HG03060 (cell line): Measurements from ENCODE around the gene FMN1.
"Not testable (repeated sequence)": the region's sequence is repeated elsewhere in the genome, so short reads cannot be mapped to it uniquely, and the experiment has no call there.

Experiments
- ATAC-seq: cut with Tn5 transposase; IDR thresholded peaks from one replicate; pipeline ENCODE4 v1.9.1; 2021; ENCODE audit warnings: low read depth, moderate number of reproducible peaks; ENCODE audit not compliant: unreplicated experiment

The FMN1 gene

DNA sequence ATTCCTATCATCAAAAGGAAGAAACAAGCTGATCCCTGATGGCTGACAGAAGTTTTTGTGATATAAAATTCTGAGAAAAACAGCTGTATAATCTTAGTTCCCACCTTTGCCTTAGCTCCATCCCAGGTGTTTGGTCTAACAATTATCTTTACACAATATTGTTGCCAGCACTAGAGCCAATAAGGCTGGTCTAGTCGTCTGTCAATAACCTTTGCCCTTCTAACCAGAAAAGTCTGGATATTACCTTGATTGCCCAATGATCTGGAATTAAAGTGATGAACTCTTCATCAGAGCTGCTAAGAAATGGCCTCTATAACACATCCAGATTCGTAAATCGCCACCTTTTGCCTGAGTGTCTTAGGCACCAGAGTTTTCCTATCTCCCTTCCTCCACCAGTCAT, 98.4 kb downstream of the FMN1 start:
- no peak for ATAC-seq

DNA sequence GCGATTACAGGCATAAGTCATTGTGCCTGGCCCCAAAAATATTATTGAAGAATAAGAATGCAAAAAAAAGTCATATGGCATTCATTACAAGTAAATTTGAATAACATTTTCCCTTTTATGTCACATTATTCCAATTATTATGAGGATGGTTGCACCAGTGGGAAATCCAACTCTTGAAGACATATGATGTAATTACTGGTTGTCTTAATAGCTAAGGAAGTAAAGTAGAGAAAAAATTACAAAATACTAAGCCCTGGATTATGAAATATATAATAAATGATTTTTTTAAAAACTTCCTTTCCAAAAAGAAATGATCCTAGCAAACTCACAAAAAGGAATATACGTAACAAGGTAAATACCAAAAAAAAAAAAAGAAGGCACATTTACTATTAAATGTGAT, 98.9 kb downstream of the FMN1 start:
- ATAC-seq = no peak

GRCh38 chr15:33094336-33094735, 100.2 kb downstream of the FMN1 start:
- no peak for ATAC-seq

DNA sequence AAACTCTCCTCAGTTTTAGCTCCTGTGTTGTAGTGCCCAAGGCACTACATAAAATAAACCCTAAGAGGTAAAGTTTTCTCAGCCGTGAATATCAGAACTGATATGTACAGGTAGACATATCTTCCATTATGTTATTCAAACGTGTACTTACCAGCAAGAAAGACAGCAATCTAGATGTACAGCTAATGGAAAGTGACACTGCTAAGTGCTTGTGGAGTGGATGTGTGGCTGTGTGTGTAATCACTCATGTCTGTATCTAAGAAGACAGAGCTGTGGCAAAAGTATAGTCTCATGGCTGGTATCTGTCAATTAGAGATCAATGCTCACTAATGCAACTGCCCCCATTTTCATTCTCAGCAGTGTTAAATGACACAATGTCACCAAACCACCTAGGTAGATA, 101.3 kb downstream of the FMN1 start:
- ATAC-seq = no peak

DNA sequence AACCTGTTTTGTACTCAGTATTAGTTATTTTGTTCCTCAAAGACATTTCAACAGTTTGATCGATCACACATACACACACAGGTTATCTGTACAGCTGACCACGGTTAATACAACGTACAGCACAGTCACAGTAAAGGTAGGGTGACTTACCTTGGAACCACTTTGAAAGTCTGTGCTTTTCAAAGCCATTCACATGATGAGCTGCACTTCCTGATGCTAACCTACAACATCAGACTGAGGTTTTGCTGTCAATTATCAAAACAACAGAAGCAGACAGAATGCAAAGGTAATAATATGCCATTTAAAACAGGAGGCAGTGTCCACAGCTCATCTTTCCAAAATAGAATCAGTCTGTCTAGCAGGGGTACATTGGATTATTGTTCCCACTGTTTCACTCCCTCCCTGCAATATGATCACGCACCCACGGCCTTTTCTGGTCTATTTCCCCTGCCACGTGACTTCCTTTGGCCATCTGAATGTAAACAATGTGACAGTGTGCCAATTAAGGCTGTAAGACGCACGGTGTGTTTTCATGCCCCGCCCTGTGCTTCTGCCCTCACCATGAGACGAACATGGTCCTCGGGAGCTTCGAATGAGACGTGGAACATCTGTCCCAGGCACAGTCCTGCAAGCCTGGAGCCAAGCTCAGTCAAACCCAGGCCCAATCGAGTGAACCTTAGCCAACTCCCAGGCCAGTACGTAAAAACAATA, 102.4 kb downstream of the FMN1 start:
- no peak for ATAC-seq

GRCh38 chr15:33089878-33090757, 104.4 kb downstream of the FMN1 start:
- ATAC-seq = no peak

- no peak for ATAC-seq
Measured at GRCh38 chr15:33089165-33089877, 105.2 kb downstream of the FMN1 start.

- ATAC-seq = no peak
Measured at GRCh38 chr15:33086500-33087121, 107.9 kb downstream of the FMN1 start.

DNA sequence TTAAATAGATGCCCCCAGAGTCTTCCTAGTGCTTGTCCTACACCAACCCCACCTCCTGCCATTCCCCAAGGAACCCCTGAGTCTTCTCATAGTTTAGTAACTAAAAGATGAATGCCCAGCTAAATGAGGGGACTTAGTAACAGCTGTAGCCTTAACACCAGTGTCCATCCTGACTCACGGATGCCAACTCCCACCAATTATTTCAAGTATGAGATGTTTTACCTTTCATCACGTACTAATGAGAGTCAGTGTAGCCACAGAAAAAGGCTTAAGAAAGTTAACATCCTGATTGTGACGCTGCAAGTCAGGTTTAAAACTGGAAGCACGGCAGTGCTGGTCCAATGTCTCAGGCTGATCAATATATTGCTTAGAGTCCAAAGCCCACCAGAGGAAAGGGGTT, 109.9 kb downstream of the FMN1 start:
- no peak for ATAC-seq

- no peak for ATAC-seq
Measured at GRCh38 chr15:33083232-33084081, 111.1 kb downstream of the FMN1 start.

DNA sequence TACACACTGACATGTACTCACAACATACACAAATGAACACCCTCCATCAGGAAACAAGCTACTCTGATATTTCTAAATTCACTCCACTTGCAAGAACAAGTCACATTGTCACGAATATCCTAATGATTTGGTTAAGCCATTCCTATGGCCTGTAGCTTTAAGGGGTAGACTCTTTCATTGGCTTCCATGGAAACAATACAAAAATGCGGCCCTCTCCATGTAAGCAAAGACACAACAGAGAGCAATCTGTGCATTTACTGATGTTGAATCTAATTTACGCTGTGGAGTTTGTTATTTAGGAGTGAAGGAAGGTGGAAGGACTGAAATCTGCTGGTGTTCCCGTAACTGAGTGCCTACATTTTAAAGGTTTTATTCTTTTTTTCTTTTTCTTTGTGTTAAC, 114.5 kb downstream of the FMN1 start:
- ATAC-seq = no peak

GRCh38 chr15:33078607-33079006, 115.9 kb downstream of the FMN1 start:
- ATAC-seq = no peak

DNA sequence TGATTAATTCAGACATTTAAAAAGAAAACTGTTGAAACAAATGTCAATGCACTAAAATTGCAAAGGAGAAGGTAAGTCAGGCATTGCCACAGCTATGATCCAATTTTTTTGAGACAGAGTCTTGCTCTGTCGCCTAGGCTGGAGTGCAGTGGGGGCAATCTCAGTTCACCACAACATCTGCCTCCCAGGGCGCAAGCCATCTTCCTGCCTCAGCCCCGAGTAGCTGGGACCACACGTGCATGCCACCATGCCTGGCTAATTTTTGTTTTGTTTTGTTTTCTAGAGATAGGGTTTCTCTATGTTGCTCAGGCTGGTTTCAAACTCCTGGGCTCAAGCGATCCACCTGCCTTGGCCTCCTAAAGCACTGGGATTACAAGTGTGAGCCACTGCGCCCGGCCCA, 117.6 kb downstream of the FMN1 start:
- no peak for ATAC-seq

DNA sequence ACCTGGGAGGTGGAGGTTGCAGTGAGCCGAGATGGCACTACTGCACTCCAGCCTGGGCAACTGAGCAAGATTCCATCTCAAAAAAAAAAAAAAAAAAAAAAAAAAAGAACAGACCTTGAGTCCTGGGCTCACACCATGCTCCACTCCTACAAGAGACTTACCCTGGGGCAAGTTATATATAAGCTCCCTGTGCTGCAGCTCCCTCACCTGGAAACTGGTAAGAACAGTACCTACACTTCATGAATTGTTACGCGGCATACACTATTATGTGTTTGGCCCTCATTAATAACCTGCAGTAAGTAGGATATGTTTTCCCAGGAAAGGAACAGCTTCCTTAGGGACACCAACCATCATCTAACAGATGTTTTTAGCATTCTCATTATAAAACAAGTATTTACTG, 119.6 kb downstream of the FMN1 start:
- no peak for ATAC-seq

DNA sequence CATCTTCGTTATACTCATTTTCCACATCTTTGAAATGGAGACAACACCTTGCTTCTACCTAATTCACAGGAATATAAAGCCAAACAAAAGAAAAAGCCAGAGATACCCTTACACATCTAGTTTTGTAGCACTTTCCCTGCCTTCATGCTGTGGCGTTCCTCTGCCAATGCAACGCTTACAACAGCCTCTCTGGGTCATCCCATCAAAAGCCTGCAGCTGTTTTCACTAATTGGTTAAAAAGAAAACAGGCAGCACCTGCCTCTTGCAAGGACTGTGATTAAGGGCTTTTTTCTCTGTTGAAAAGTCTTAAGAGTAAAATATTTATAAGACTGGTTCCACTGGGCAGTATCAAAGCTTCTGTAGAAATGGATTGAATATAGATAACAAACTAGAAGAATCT, 120.3 kb downstream of the FMN1 start:
- no peak for ATAC-seq

DNA sequence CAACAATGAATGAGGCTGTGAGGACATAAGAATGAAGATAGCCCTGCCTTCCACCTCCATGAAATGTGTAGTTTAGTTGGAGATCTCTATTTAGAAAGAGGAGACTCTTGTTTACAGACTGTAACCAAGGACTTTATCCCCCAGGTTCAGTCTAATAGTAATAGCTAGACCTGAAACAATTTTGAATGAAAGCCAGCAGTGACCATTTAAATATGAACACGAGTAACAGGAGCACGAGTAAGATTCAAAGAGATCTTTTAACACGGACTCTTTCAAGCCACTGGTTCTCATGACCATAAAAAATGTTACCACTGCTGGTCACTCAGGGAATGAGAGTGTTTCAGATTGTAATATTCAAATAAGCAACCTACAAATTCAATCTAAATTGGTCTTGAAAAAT, 123.1 kb downstream of the FMN1 start:
- no peak for ATAC-seq

GRCh38 chr15:33069903-33070302, 124.6 kb downstream of the FMN1 start:
- not testable (repeated sequence) for ATAC-seq

DNA sequence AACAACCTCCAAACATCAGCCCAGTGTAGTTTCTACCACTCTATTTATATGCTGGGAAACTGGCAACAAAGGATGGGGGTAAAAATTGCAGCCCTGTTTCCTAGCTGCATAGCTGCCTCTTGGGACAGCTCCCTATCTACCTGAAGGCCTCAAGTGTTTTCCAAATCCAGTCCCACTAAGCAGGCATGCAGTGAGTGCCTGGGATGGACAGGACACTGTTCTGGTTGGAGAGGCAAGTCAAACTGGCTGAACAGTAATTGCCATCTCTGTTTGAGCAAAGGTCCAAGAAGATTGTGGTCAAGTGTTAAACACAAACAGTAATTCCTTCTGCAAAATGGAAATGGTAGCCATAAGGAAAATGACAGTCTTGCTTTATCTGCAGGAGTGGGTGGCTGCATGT, 125.4 kb downstream of the FMN1 start:
- no peak for ATAC-seq

- ATAC-seq = no peak
Measured at GRCh38 chr15:33068511-33068990, 126.0 kb downstream of the FMN1 start.

- ATAC-seq = no peak
Measured at GRCh38 chr15:33068007-33068481, 126.5 kb downstream of the FMN1 start.
